Lung (tissue), 12 donors: Measurements from ENCODE around the gene HCAR3. TPM values are rescaled to one million over a fixed set of nuclear protein-coding genes. Genes with fewer than 3 reads are reported as not detected.

Experiments used
- ATAC-seq: fragments of 200-7000 bp; cut with Tn5 transposase; one replicate; pipeline ENCODE4 v1.9.1; 2020; ENCODE audit warnings: moderate number of reproducible peaks; ENCODE audit not compliant: insufficient read depth, low FRiP score
- DNase-seq, 3 donors: peaks; one replicate each; pipeline ENCODE4 v3.0.0-alpha.2; 2013 to 2017
- H3K27ac ChIP-seq, 2 donors: one replicate each; pipeline ENCODE4 v1.5.1; 2013; ENCODE audit warnings: mild to moderate bottlenecking in 2 of 2, moderate library complexity in 2 of 2, control low read depth in 1 of 2, inconsistent platforms in 1 of 2, low read depth in 1 of 2, low read length in 1 of 2
- H3K27me3 ChIP-seq, 3 donors: one replicate each; pipeline ENCODE4 v1.5.1; 2013; ENCODE audit warnings: low read length in 2 of 3; ENCODE audit not compliant: control insufficient read depth in 3 of 3, insufficient read depth in 3 of 3
- H3K36me3 ChIP-seq, 4 donors: one replicate each; pipeline ENCODE4 v1.5.1; 2013; ENCODE audit warnings: low read length in 4 of 4, mild to moderate bottlenecking in 1 of 4, moderate library complexity in 1 of 4; ENCODE audit not compliant: control insufficient read depth in 4 of 4, insufficient read depth in 4 of 4
- H3K4me1 ChIP-seq, 5 donors: one replicate each; pipeline ENCODE4 v1.5.1; 2013; ENCODE audit warnings: low read length in 5 of 5, mild to moderate bottlenecking in 2 of 5, moderate library complexity in 1 of 5; ENCODE audit not compliant: control insufficient read depth in 5 of 5, insufficient read depth in 5 of 5
- H3K4me3 ChIP-seq: one replicate; pipeline ENCODE4 v1.5.1; 2013; ENCODE audit warnings: mild to moderate bottlenecking, control low read depth, moderate library complexity
- H3K9ac ChIP-seq, 2 donors: one replicate each; pipeline ENCODE4 v1.5.1; 2013; ENCODE audit warnings: low read length in 2 of 2, control low read depth in 1 of 2; ENCODE audit not compliant: insufficient read depth in 1 of 2
- H3K9me3 ChIP-seq, 4 donors: one replicate each; pipeline ENCODE4 v1.5.1; 2013; ENCODE audit warnings: low read length in 3 of 4, mild to moderate bottlenecking in 1 of 4, moderate library complexity in 1 of 4; ENCODE audit not compliant: control insufficient read depth in 4 of 4, insufficient read depth in 3 of 4
- WGBS, 2 donors: extraction: QIAGEN DNeasy Blood & Tissue Kit; methylation state at CpG; one replicate each; pipeline ENCODE4 v1.1.7; 2013; 5-methylcytosine and 5-hydroxymethylcytosine counted together
- polyA plus RNA-seq, 2 donors: library from polyadenylated mRNA; stranded (reverse); fragments of 200-250 nt; gene quantifications; one replicate each; pipeline ENCODE4 v1.2.1, GENCODE V29; 2013
- total RNA-seq, 2 donors: library from RNA; depleted of rRNA in 1 of 2; stranded (reverse); fragments of >200 nt in 1 of 2; gene quantifications; one replicate each; pipeline ENCODE4 v1.2.1, GENCODE V29; 2014 to 2021
- TF ChIP-seq, protein P1 (sequence below): IDR thresholded peaks from 2 replicates; pipeline ENCODE4 v1.5.1; 2012; ENCODE audit warnings: mild to moderate bottlenecking; ENCODE audit errors: control extremely low read depth, extremely low read depth
- donor health status: control.
- donor health status: control.
- donor health status: Bipolar disorder and iron deficiency.
- donor health status: healthy.
- donor health status: DM: yes; HTN: yes; CAD: no.

Gene HCAR3
- total and polyA plus RNA-seq, 4 donors: 0.47 to 52.6 (median 6.4) TPM

DNA sequence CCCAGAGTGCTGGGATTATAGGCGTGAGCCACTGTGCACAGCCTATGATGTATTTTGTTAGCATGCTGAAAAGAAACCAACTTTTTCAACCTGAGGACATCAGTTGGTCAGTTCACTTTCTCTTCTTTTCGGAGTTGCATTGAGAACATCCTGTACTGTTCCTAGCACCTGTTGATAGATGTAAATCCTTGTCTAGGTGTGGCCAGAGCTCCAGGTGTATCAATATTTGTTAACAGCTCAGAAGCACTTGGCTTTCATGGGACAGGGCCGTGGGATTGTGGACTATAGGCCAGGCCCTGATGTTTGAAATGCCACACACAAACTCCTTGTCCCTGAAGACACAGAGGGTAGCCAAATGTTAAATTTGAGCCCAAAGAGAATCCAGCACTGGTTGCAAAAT is 28.3 kb downstream of the HCAR3 start:
- TF ChIP-seq, protein P1, sequence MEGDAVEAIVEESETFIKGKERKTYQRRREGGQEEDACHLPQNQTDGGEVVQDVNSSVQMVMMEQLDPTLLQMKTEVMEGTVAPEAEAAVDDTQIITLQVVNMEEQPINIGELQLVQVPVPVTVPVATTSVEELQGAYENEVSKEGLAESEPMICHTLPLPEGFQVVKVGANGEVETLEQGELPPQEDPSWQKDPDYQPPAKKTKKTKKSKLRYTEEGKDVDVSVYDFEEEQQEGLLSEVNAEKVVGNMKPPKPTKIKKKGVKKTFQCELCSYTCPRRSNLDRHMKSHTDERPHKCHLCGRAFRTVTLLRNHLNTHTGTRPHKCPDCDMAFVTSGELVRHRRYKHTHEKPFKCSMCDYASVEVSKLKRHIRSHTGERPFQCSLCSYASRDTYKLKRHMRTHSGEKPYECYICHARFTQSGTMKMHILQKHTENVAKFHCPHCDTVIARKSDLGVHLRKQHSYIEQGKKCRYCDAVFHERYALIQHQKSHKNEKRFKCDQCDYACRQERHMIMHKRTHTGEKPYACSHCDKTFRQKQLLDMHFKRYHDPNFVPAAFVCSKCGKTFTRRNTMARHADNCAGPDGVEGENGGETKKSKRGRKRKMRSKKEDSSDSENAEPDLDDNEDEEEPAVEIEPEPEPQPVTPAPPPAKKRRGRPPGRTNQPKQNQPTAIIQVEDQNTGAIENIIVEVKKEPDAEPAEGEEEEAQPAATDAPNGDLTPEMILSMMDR: no peak
- H3K9ac ChIP-seq: no peak overlapping the region
- no peak overlapping the region for H3K4me3 ChIP-seq
- no peaks in the 10 kb centered on the region for H3K27me3 ChIP-seq
- DNase-seq: no peak
- no peak for ATAC-seq
- 75 to 92% methylated on average over 3 of the region's 3 CpGs for WGBS, 2 donors
- H3K36me3 ChIP-seq: no peaks in the 10 kb centered on the region
- no peak overlapping the region for H3K27ac ChIP-seq
- H3K4me1 ChIP-seq: no peaks in the 10 kb centered on the region
- no peaks in the 10 kb centered on the region for H3K9me3 ChIP-seq

GRCh38 chr12:122687086-122687485 is 29.5 kb downstream of the HCAR3 start:
- DNase-seq (peak; percentile 46 to 84 (median 71)), ATAC-seq (peak; percentile 75)
- Histone ChIP-seq H3K36me3 (no peaks in the 10 kb centered on the region), H3K4me3 (no peak overlapping the region), H3K27ac (no peak overlapping the region), H3K9me3 (no peaks in the 10 kb centered on the region), H3K4me1 (no peaks in the 10 kb centered on the region), H3K9ac (no peak overlapping the region), H3K27me3 (no peaks in the 10 kb centered on the region)
- WGBS, 2 donors: 45 to 51% methylated on average over 5 of the region's 5 CpGs
- TF ChIP-seq, protein P1: no peak

- TF ChIP-seq, protein P1: no peak
- Histone ChIP-seq H3K4me1 (peaks cover 0 to under 1% (median 0%) of the 10 kb centered on the region in 5 donors), H3K9me3 (no peaks in the 10 kb centered on the region), H3K4me3 (no peak overlapping the region), H3K27me3 (no peaks in the 10 kb centered on the region), H3K27ac (no peak overlapping the region), H3K36me3 (no peaks in the 10 kb centered on the region), H3K9ac (no peak overlapping the region)
- 78 to 82% methylated on average over 3 of the region's 3 CpGs for WGBS, 2 donors
- no peak for ATAC-seq
- no peak for DNase-seq
Measured at GRCh38 chr12:122686538-122686937, 30.1 kb downstream of the HCAR3 start.

- Histone ChIP-seq H3K27ac (no peak overlapping the region), H3K27me3 (no peaks in the 10 kb centered on the region), H3K9ac (no peak overlapping the region), H3K36me3 (no peaks in the 10 kb centered on the region), H3K4me1 (peaks cover 0 to 2% (median 0%) of the 10 kb centered on the region in 5 donors), H3K9me3 (no peaks in the 10 kb centered on the region), H3K4me3 (no peak overlapping the region)
- DNase-seq (no peak), ATAC-seq (no peak)
- 86 to 94% methylated on average over 5 of the region's 5 CpGs for WGBS, 2 donors
- TF ChIP-seq, protein P1: no peak
Measured at GRCh38 chr12:122684297-122684813, 32.3 kb downstream of the HCAR3 start.
